GM12875 (cell line): ENCODE data around the gene OSGEP.

Source experiments
- H3K4me3 ChIP-seq: one replicate; pipeline ENCODE4 v1.5.1; 2011; ENCODE audit warnings: low read depth, low read length, control low read depth
- CTCF ChIP-seq: IDR thresholded peaks from 2 replicates; pipeline ENCODE4 v1.5.1; 2011; ENCODE audit warnings: low read depth, mild to moderate bottlenecking, control low read depth, inconsistent platforms, low read length, moderate library complexity, borderline replicate concordance; ENCODE audit not compliant: insufficient read depth

OSGEP gene

GRCh38 chr14:20486684-20487395, 32.2 kb upstream of the OSGEP start:
- TF ChIP-seq CTCF = no peak
- H3K4me3 ChIP-seq = no peak overlapping the region

- TF ChIP-seq CTCF = no peak
- H3K4me3 ChIP-seq = no peak overlapping the region
Measured at GRCh38 chr14:20485900-20486299, 31.3 kb upstream of the OSGEP start.

- no peak overlapping the region for H3K4me3 ChIP-seq
- no peak for TF ChIP-seq CTCF
Measured at GRCh38 chr14:20482382-20482781, 27.8 kb upstream of the OSGEP start.

- H3K4me3 ChIP-seq = no peak overlapping the region
- TF ChIP-seq CTCF = no peak
Measured at GRCh38 chr14:20478894-20479293, 24.3 kb upstream of the OSGEP start.

- H3K4me3 ChIP-seq = no peak overlapping the region
- TF ChIP-seq CTCF = no peak
Measured at GRCh38 chr14:20477211-20477876, 22.7 kb upstream of the OSGEP start.

GRCh38 chr14:20476776-20477175, 22.2 kb upstream of the OSGEP start:
- H3K4me3 ChIP-seq = no peak overlapping the region
- no peak for TF ChIP-seq CTCF
